Activated gamma-delta T cell treated with anti-CD3 and anti-CD28 coated beads, Interleukin-2, amount 50 U/mL, for 16 hours (primary cell): ENCODE measurements around the gene PBLD.
"Not testable (repeated sequence)": the region's sequence is repeated elsewhere in the genome, so short reads cannot be mapped to it uniquely, and the experiment has no call there.

ENCODE experiments used
- DNase-seq: peaks from one replicate; pipeline ENCODE4 v3.0.0-alpha.2; 2020; ENCODE audit warnings: low read depth

Gene PBLD

DNA sequence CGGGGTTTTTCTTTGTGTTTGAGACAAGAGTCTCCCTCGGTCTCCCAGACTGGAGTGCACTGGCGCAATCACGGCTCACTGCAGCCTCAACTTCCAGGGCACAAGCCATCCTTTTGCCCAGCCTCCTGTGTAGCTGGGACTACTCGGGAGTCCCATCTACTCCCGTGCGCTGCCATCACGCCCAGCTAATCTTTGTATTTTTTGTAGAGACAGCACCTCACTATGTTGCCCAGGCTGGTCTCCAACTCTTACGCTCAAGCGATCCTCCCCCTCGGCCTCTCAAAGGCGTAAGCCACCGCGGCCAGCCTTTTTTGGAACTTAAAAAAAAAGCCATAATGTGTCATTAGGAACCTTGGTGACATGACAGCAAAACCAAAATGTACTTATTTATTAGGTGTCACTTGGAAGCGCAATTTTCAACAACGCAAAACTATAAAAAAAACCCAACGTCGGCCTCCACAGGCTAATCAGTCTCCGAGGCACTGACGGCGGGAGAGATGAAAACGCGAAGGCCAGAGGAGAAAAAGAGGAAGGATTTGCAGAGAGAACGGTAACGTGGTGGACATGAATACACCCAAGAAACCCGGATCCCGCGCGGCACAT, 1.8 kb downstream of the PBLD start:
- no peak for DNase-seq

DNA sequence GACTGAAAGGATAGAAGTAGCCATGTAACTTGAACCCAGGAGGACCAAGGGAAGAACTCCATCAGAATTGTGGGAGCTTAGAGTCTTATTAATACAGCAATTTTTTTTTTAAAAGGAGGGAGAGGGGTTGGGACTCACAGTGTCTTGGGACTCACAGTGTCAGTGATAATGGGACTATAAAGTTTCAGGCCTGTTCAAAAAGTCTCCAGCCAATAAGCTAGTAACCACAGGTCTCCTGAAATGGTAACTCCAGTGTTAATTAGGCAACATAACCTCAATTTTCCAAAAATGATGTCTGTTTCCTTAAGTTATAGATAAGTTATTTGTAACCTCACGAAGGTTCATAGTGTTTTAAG, 3.2 kb downstream of the PBLD start:
- DNase-seq, result no peak

DNA sequence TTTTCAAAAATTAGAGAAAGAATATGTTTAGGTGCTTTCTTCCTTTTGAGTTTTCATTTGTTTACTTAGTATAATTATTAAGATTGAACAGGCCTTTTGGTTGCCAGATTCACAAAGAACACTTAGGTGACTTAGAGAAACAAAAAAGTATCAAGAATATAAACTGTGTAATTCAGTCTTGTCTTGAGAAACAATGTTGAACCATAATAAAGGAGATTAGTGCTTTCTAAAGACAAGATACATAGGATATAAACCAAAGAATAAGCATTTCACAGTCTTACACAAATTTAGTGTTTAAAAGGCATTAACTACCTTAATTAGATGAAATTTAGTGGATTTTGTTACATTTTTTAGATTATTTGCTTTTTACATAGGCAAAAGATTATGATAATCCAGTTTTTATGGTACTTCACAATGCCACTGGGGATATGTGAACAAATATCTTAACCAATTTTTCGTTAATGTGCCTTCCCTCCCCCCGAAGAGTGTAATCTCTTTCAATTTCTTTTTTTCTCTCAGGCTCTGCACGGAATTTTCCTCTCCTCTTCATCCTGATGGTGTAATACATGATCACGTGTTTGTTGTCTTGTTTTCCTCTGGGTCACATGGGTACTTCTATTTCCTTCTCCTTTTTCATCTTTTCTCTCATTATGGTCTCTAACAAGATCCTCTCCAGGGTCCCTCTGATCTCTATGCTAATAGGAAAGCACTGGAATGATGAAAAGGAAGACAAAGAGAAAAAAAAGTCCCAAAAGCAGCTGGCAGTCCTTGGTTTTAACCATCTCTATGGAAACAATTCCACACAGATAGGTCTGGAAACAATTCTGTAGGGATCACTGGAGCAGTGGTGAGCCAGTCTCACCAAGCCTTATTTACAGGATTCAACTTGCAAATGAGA, 4.6 kb downstream of the PBLD start:
- no peak for DNase-seq

DNA sequence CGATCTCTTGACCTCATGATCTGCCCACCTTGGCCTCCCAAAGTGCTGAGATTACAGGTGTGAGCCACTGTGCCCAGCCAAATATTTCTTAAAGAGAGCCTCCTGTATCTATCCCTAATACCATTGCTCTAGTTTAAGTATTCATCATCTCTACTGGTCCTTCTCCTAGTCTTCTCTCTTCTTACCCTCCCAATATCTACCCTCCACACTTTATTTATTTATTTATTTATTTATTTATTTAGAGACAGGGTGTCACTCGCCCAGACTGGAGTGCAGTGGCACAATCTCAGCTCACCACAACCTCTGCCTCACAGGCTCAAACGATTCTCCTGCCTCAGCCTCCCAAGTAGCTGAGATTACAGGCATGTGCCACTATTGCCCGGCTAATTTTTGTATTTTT, 8.3 kb downstream of the PBLD start:
- not testable (repeated sequence) for DNase-seq

DNA sequence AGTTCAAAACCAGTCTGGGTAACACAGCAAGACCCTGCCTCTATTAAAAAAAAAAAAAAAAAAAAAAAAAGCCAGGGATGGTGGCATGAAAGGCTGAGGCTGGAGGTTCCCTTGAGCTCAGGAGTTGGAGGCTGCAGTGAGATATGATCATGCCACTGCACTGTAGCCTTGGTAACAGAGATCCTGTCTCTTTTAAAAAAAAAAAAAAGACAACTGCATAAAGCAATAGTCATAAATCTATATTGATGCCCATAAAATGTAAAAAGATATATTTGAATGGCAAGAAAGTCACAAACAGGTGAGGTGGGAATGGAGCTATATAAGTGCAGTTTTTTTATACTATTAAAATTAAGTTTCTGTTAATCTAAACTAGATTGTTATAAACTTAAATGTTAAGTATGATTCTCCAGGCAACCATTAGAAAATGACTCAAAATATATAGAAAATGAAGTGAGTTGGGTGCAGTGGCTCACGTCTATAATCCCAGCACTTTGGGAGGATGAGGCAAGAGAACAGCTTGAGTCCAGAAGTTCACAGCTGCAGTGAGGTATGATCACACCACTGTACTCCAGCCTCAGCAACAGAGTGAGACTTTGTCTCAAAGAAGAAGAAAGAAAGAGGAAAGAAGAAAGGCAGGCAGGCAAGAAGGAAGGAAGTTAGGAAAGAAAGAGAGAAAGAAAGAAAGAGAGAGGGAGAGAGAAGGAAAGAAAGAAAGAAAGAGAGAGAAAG, 14.2 kb downstream of the PBLD start:
- no peak for DNase-seq

DNA sequence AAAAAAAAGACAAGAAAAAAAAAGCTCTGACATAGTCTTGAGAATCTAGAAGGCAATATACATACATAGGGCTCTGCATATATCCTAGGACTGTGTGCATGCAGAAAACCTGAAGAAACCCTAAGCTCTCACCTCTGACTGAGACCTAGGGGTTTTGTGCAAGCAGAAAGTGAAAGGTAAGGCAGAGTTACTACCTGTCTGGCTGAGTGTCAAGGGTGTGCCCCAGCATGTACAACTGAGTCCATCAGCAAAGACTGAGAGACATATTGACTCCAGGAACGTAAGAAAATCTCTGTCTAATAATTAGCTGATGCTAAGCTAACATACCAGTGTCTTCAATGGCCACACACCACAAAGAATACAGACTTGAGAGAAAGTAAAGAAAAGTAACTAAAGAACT, 17.1 kb downstream of the PBLD start:
- no peak for DNase-seq

DNA sequence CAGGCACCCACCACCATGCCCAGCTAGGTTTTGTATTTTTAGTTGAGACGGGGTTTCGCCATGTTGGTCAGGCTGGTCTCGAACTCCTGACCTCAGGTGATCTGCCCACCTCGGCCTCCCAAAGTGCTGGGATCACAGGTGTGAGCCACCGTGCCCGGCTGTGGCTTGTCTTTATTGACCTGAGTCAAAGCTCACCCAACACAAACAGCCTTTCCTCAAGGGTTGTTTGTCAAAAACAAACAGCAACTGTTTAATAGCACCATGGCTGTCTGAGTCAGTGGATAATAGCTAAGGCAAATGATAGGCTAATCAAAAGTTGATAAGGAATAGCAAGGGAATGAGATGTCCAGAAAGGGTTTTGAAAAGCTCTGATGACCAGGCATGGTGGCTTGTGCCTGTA, 17.8 kb downstream of the PBLD start:
- DNase-seq, result not testable (repeated sequence)

DNA sequence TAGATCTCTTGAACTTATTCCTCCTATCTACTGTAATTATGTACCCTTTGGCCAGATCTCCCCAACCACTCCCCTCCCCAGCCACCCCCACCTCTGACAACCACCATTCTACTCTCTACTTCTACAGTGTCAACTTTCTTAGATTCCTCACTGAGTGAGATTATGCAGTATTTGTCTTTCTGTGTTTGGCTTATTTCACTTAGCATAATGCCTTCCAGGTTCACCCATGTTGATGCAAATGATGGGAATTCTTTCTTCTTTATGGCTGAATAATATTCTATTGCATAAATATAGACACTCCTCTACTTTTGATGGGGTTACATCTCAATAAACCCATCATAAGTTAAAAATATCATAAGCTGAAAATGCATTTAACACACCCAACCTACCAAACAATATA, 22.2 kb downstream of the PBLD start:
- no peak for DNase-seq

DNA sequence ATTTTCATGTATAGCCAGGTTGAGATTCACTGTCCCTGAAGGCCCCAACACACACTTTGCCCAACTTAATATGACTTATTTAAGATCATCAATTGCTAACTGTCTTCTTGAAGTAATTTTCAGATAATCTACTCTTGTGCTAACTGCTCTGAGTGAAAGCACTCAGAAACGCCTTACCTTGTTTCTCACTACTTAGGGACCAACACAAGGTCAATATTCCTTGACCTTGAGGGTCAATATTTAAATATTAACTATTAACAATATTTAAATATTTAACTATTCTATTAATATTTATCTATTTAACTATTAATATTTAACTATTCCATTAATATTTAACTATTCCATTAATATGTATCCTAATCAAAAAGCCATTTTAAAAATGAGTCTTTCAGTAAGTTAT, 26.9 kb downstream of the PBLD start:
- DNase-seq, result no peak

DNA sequence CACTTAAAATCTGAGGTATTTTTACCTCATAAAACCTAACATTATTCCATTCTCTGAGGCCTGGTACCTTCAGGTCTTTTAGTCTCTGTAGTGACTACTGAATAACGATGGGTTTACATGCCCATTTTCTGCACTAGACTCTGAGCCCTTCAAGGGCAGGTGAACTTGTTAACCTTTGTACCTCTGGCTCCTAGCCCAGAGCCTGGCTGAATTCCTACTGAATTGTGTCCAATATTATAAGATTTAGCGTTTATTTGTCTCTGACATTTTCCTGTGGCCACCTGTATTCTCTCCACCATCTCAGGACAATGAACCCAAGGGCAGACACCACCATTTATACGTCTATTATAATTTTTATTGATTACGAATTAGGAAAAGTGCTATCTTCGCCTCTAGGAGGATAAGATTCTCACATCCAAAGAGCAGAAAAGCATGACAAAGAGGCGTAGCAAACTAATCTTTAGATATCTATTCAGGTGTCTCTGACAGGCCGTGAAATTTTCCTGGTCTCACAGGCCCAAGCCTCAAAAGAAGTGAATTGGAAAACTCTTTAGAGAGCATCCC, 28.8 kb downstream of the PBLD start:
- DNase-seq, result no peak

DNA sequence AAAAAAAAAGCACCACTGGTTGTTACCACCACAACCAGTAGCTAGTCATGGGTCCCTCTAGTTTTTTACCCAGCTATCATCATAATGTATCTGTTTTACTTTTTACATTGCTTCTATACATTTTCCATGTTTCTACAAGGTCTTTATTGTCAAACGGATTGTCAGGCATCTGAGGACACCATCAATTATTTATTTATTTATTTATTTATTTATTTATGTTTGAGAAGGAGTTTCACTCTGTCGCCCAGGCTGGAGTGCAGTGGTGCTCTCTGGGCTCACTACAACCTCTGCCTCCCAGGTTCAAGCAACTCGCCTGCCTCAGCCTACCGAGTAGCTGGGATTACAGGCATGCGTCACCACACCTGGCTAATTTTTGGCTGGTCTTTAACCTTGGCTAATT, 29.9 kb downstream of the PBLD start:
- DNase-seq, result no peak

DNA sequence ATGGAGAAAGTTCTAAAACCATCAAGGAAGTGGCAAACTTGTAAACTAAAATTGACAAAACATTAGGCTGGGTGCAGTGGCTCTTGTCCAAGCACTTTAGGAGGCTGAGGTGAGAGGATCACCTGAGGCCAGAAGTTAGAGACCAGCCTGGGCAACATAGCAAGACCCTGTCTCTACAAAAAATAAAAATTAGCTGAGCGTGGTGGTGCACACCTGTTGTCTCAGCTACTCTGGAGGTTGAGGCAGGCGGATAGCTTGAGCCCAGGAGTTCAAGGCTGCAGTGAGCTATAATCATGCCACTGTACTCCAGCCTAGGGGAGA, 30.3 kb downstream of the PBLD start:
- DNase-seq, result no peak

DNA sequence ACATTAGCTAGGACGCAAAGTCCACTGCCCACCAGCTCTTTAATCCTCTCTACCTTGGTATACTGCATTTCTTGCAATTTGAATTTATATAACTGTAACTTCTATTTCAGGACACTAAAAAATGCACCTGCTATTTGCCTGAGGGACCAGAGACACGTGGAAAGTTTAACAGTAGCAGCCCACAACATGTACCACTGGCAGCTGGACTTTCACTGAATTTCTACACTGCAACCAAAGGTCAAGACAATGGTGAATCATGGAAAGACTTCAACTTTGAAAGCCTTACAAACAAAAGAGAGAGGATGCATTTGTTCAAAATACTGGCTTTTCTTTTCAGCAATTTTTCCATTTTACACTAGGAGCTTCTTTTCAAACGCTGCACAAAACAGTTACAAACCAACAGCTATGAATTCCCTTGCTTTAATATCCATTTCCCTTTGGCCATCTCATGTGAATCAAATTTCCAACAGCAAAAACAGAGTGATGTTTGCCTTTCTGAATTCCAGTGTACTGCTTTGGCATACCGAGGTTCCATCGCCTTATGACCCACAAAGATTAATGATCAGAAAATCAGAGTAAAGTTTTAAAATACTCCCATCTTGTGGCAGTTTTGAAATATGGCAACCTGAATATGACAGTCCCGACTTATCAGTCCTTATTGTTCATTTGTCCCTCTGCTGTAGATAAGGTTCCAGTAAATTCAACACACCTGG, 30.8 kb downstream of the PBLD start:
- no peak for DNase-seq

DNA sequence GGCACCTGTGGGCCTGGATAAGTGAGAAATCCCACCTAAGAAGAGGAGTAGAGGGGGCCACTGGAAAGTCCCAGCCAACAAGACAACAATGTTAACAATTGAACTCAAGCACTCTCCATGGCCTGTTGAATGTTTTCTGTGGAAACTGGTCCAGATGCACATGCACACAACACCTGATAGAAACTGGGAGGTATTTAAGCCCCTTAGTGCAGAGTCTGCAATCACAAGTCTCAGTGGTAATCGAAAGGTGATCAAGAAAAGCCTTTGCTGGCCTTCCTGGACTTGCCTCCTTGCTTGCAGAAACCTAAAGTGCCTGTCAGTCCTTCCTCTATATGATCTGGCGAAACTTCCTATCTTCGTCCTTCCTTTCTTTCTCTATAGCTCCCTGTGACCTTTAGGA, 31.4 kb downstream of the PBLD start:
- DNase-seq, result no peak

DNA sequence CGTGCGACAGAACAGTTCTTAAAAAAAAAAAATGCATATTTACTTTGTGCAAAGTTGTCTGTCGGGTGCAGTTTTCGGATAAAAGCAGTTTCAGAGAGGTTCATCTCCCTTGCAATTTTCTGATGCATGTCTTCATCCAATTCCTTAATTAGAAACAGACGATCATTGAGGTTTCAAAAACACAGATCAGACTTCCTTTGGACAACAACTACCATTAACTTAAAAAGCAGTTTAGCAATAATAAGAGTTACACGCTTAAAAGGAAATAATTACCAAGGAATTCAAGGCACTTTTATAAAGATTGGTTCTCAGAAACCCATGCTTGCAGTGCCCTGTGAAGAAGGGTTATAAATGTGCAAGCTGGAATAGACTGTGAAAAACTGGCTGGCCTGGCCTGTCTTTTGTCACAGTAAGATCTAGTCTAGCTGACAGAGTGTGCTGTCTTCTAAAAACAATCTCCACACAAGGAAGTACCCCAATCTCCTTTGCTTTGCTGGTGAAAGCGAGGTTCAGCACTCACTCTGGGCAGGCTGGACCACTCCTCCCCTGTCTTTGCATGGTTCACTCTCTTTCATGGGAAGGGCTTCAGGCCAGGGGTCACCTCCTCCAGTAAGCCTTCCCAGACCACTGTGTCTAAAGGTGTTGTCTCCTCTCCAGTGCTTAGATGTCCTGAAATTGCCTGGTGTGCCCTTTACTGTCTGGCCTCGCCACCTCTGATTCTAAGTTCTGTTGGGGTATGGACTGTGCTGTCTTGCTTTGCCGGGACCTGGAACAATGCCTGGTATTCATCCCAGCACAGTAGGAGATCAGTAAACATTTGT, 35.7 kb downstream of the PBLD start:
- DNase-seq, result no peak

DNA sequence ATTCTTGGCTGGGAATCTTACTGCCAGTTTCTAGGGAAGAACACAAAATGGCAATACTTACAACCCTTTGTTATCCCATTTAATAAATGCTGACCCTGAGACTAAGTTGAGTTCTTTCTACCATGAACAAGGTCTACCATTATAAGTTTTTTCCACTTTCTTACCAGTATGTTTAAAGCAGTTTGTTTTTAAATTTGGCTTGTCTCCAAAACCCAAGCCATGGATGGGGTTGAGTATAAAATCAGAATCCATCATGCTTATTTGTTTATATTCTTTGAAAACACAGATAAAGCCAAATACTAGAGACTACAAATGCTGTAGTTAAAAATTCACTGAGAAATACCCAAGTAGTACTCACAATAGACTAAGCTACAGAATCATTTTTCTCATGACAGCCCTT, 42.0 kb downstream of the PBLD start:
- DNase-seq, result no peak

DNA sequence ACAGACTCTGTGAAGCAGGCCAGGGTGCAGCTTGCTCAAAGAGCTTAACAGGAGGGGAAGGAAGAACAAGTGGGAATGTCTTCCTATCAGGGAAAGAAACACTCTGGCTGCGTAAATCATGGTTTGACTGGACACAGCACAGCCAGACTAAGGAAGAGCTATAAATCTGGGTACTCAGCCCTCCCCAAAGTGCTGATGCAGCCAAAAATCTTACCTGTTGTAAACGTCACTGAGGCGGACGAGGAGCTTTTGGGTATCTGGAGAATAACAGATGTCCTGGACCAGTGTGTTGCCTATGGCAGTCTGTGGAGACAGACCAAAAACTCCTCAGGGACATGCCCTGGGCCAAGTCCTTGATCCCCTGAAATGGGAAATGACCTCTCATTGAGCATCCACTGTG, 44.0 kb downstream of the PBLD start:
- DNase-seq, result no peak

DNA sequence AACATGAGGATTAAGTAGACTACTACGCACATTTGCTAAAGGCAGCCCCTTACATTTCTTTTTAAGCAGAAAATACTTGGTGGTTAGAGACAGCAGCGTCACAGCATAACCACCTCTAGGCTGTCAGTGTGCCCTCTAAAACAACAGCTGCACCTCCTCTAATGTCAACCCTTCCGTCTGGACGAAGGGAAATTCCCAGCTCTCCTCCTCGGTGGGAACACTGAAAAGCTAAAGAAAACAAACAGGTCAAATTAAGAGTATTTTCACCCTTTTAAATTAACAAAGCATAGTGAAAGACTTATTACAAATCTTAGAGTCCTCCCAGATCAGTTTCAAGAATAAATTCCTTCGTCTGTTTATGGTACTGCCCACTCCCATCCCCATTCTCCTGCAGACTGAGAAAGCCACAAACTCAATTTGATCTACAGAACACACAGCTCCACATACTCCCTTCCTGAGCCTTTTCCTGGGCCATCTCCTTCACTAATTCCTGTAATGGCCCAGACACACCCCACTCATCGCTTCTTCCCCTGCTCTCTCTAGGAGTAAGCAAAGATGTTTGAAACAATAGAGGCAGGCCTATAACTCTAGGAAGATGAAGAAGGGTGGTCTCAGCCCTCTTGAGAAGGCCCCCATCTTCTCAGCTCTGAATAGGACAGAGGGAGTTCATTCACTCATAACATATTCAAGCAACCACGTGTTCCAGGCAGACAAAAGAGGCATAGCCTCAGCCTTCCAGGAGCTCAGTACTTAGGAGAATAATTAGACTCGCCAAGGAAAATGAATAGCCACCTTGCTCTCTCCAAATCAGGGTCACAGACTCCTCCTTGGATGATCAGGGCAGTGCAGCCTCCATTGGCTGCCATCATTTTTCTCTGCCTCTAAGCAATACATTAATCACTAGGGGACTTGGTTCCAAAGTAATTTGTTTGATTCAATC, 48.4 kb downstream of the PBLD start:
- DNase-seq, result no peak

DNA sequence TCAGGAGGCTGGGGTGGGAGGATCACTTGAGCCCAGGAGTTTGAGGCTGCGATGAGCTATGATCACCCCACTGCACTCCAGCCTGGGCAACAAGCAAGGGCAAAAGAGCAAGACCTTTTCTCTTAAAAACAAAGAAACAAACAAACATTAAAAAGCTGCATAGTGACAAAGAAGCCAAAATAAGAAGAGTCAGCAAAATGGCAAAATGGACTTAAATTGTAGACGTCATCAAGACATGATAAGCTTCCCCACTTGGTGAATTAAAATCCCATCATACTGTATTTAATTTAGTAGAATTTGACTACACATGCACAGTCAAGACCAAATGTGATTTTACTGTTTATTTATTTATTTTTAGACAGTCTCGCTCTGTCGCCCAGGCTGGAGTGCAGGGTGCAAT, 52.0 kb downstream of the PBLD start:
- DNase-seq, result no peak
